GM23338 (cell line): Measurements from ENCODE around the gene FHIT.

Experiments used
- CREB1 ChIP-seq: fragments of 250-450 bp; sonication (Bioruptor Pico); IDR thresholded peaks from 2 replicates; pipeline ENCODE4 v1.5.0; 2020; ENCODE audit warnings: low read depth, mild to moderate bottlenecking, moderate library complexity
- EZH2 ChIP-seq: fragments of 200-600 bp; sonication (generic); IDR thresholded peaks from one replicate; pipeline ENCODE4 v1.8.0; 2017; ENCODE audit warnings: antibody characterized with exemption, mild to moderate bottlenecking, low read depth; ENCODE audit not compliant: unreplicated experiment
- EZH2phosphoT487 ChIP-seq: fragments of 200-600 bp; sonication (generic); IDR thresholded peaks from one replicate; pipeline ENCODE4 v1.8.1; 2018; ENCODE audit warnings: antibody characterized with exemption; ENCODE audit not compliant: unreplicated experiment
- JUNB ChIP-seq: IDR thresholded peaks from one replicate; pipeline ENCODE4 v1.6.1; 2016; ENCODE audit warnings: antibody characterized with exemption; ENCODE audit not compliant: unreplicated experiment
- NANOG ChIP-seq: IDR thresholded peaks from 2 replicates; pipeline ENCODE4 v1.6.1; 2016; ENCODE audit warnings: antibody characterized with exemption, borderline replicate concordance
- POLR2AphosphoS5 ChIP-seq: IDR thresholded peaks from 2 replicates; pipeline ENCODE4 v1.6.1; 2016; ENCODE audit warnings: antibody characterized with exemption, low read depth
- STAT1 ChIP-seq: IDR thresholded peaks from one replicate; pipeline ENCODE4 v1.6.1; 2016; ENCODE audit warnings: antibody characterized with exemption; ENCODE audit not compliant: unreplicated experiment
- ZNF114 ChIP-seq: fragments of 250-450 bp; sonication (Bioruptor Pico); IDR thresholded peaks from 2 replicates; pipeline ENCODE4 v1.5.0; 2020; ENCODE audit warnings: mild to moderate bottlenecking, moderate library complexity
- TF ChIP-seq, protein P1 (sequence below), 2 experiments: fragments of 200-600 bp in 1 of 2; sonication (generic) in 1 of 2; conservative IDR thresholded peaks; 2 replicates each; pipeline versions ENCODE4 v1.5.1 to v1.6.1; 2016 to 2017; ENCODE audit warnings: antibody characterized with exemption in 2 of 2, low read depth in 2 of 2, mild to moderate bottlenecking in 2 of 2, moderate library complexity in 1 of 2
- TF ChIP-seq, protein P2 (sequence below): IDR thresholded peaks from one replicate; pipeline ENCODE4 v1.6.1; 2018; ENCODE audit warnings: antibody characterized with exemption; ENCODE audit not compliant: unreplicated experiment
- TF ChIP-seq, protein P3 (sequence below): IDR thresholded peaks from 2 replicates; pipeline ENCODE4 v1.6.1; 2016; ENCODE audit warnings: antibody characterized with exemption
- TF ChIP-seq, protein P4 (sequence below): fragments of 250-450 bp; sonication (Bioruptor Pico); IDR thresholded peaks from 2 replicates; pipeline ENCODE4 v1.5.0; 2020; ENCODE audit warnings: mild to moderate bottlenecking, moderate library complexity

DNA sequence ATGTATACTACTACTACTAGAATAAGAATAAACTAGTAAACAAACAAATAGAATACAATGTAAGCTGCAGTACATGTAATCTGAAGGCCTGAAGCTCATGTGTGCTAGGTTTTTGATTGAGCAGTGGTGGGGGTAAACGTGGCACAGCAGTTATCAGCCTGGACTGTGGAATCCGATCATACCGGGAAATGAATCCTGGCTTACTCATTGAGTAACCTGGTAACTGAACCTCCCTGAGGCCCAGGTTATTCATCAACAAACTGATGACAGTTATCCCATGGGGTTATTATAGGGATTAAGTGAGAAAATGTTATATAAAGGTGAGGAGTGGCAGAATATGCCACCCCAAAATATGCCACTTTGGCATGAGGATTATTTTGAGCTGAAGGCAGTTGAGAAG lies 339.1 kb downstream of the FHIT start:
- TF ChIP-seq POLR2AphosphoS5 = no peak
- TF ChIP-seq, protein P1, sequence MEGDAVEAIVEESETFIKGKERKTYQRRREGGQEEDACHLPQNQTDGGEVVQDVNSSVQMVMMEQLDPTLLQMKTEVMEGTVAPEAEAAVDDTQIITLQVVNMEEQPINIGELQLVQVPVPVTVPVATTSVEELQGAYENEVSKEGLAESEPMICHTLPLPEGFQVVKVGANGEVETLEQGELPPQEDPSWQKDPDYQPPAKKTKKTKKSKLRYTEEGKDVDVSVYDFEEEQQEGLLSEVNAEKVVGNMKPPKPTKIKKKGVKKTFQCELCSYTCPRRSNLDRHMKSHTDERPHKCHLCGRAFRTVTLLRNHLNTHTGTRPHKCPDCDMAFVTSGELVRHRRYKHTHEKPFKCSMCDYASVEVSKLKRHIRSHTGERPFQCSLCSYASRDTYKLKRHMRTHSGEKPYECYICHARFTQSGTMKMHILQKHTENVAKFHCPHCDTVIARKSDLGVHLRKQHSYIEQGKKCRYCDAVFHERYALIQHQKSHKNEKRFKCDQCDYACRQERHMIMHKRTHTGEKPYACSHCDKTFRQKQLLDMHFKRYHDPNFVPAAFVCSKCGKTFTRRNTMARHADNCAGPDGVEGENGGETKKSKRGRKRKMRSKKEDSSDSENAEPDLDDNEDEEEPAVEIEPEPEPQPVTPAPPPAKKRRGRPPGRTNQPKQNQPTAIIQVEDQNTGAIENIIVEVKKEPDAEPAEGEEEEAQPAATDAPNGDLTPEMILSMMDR (conservative IDR thresholded peaks at IDR 0.05; ENCODE audit: low read depth in 2 of 2) = no peak
- TF ChIP-seq, protein P2, sequence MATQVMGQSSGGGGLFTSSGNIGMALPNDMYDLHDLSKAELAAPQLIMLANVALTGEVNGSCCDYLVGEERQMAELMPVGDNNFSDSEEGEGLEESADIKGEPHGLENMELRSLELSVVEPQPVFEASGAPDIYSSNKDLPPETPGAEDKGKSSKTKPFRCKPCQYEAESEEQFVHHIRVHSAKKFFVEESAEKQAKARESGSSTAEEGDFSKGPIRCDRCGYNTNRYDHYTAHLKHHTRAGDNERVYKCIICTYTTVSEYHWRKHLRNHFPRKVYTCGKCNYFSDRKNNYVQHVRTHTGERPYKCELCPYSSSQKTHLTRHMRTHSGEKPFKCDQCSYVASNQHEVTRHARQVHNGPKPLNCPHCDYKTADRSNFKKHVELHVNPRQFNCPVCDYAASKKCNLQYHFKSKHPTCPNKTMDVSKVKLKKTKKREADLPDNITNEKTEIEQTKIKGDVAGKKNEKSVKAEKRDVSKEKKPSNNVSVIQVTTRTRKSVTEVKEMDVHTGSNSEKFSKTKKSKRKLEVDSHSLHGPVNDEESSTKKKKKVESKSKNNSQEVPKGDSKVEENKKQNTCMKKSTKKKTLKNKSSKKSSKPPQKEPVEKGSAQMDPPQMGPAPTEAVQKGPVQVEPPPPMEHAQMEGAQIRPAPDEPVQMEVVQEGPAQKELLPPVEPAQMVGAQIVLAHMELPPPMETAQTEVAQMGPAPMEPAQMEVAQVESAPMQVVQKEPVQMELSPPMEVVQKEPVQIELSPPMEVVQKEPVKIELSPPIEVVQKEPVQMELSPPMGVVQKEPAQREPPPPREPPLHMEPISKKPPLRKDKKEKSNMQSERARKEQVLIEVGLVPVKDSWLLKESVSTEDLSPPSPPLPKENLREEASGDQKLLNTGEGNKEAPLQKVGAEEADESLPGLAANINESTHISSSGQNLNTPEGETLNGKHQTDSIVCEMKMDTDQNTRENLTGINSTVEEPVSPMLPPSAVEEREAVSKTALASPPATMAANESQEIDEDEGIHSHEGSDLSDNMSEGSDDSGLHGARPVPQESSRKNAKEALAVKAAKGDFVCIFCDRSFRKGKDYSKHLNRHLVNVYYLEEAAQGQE = no peak
- TF ChIP-seq EZH2phosphoT487 = no peak
- TF ChIP-seq EZH2 = no peak
- no peak for TF ChIP-seq CREB1 (CRISPR knock-in tag)
- TF ChIP-seq, protein P3, sequence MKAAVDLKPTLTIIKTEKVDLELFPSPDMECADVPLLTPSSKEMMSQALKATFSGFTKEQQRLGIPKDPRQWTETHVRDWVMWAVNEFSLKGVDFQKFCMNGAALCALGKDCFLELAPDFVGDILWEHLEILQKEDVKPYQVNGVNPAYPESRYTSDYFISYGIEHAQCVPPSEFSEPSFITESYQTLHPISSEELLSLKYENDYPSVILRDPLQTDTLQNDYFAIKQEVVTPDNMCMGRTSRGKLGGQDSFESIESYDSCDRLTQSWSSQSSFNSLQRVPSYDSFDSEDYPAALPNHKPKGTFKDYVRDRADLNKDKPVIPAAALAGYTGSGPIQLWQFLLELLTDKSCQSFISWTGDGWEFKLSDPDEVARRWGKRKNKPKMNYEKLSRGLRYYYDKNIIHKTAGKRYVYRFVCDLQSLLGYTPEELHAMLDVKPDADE = no peak
- no peak for TF ChIP-seq JUNB
- TF ChIP-seq, protein P4, sequence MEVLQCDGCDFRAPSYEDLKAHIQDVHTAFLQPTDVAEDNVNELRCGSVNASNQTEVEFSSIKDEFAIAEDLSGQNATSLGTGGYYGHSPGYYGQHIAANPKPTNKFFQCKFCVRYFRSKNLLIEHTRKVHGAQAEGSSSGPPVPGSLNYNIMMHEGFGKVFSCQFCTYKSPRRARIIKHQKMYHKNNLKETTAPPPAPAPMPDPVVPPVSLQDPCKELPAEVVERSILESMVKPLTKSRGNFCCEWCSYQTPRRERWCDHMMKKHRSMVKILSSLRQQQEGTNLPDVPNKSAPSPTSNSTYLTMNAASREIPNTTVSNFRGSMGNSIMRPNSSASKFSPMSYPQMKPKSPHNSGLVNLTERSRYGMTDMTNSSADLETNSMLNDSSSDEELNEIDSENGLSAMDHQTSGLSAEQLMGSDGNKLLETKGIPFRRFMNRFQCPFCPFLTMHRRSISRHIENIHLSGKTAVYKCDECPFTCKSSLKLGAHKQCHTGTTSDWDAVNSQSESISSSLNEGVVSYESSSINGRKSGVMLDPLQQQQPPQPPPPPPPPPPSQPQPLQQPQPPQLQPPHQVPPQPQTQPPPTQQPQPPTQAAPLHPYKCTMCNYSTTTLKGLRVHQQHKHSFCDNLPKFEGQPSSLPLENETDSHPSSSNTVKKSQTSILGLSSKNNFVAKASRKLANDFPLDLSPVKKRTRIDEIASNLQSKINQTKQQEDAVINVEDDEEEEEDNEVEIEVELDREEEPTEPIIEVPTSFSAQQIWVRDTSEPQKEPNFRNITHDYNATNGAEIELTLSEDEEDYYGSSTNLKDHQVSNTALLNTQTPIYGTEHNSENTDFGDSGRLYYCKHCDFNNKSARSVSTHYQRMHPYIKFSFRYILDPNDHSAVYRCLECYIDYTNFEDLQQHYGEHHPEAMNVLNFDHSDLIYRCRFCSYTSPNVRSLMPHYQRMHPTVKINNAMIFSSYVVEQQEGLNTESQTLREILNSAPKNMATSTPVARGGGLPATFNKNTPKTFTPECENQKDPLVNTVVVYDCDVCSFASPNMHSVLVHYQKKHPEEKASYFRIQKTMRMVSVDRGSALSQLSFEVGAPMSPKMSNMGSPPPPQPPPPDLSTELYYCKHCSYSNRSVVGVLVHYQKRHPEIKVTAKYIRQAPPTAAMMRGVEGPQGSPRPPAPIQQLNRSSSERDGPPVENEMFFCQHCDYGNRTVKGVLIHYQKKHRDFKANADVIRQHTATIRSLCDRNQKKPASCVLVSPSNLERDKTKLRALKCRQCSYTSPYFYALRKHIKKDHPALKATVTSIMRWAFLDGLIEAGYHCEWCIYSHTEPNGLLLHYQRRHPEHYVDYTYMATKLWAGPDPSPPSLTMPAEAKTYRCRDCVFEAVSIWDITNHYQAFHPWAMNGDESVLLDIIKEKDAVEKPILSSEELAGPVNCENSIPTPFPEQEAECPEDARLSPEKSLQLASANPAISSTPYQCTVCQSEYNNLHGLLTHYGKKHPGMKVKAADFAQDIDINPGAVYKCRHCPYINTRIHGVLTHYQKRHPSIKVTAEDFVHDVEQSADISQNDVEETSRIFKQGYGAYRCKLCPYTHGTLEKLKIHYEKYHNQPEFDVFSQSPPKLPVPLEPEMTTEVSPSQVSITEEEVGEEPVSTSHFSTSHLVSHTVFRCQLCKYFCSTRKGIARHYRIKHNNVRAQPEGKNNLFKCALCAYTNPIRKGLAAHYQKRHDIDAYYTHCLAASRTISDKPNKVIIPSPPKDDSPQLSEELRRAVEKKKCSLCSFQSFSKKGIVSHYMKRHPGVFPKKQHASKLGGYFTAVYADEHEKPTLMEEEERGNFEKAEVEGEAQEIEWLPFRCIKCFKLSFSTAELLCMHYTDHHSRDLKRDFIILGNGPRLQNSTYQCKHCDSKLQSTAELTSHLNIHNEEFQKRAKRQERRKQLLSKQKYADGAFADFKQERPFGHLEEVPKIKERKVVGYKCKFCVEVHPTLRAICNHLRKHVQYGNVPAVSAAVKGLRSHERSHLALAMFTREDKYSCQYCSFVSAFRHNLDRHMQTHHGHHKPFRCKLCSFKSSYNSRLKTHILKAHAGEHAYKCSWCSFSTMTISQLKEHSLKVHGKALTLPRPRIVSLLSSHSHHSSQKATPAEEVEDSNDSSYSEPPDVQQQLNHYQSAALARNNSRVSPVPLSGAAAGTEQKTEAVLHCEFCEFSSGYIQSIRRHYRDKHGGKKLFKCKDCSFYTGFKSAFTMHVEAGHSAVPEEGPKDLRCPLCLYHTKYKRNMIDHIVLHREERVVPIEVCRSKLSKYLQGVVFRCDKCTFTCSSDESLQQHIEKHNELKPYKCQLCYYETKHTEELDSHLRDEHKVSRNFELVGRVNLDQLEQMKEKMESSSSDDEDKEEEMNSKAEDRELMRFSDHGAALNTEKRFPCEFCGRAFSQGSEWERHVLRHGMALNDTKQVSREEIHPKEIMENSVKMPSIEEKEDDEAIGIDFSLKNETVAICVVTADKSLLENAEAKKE (CRISPR knock-in tag) = no peak
- TF ChIP-seq NANOG = no peak
- no peak for TF ChIP-seq ZNF114
- no peak for TF ChIP-seq STAT1
